ENCODE measurements around the gene C16orf46. TPM values are rescaled to one million over a fixed set of nuclear protein-coding genes. Genes with fewer than 3 reads are reported as not detected.

The C16orf46 gene
- total and polyA plus RNA-seq, 8 donors: 0.63 to 2.5 (median 1.6) TPM

DNA sequence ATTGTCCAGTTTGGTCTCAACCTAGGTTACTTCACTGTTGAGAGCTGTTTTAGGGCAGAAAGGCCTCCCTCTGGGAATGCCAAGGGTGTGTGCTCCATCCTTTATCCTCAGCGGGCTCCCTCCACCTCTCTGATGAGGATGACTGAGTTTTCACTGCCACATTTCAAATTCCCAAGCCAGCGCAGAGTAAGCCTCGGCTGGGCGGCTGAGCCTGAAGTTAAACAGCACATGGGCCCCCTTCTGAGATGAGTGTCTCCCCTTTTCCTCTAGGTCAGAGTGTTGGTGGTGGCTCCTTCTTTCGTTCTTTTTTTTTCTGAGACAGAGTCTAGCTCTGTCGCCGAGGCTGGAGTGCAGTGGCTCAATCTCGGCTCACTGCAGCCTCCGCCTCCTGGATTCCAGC, 24.7 kb upstream of the C16orf46 start:
- no peaks in the 10 kb centered on the region for H3K4me1 ChIP-seq
- no peaks in the 10 kb centered on the region for H3K27me3 ChIP-seq
- intact Hi-C loops (cut with DNase I): no loop called here
- no peak for DNase-seq
- TF ChIP-seq, protein P1, sequence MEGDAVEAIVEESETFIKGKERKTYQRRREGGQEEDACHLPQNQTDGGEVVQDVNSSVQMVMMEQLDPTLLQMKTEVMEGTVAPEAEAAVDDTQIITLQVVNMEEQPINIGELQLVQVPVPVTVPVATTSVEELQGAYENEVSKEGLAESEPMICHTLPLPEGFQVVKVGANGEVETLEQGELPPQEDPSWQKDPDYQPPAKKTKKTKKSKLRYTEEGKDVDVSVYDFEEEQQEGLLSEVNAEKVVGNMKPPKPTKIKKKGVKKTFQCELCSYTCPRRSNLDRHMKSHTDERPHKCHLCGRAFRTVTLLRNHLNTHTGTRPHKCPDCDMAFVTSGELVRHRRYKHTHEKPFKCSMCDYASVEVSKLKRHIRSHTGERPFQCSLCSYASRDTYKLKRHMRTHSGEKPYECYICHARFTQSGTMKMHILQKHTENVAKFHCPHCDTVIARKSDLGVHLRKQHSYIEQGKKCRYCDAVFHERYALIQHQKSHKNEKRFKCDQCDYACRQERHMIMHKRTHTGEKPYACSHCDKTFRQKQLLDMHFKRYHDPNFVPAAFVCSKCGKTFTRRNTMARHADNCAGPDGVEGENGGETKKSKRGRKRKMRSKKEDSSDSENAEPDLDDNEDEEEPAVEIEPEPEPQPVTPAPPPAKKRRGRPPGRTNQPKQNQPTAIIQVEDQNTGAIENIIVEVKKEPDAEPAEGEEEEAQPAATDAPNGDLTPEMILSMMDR (IDR thresholded peaks at IDR 0.05): no peak
- no peaks in the 10 kb centered on the region for H3K9me3 ChIP-seq
- H3K4me3 ChIP-seq: no peak overlapping the region
- ATAC-seq: no peak
- H3K27ac ChIP-seq: no peak overlapping the region
- no peaks in the 10 kb centered on the region for H3K36me3 ChIP-seq

DNA sequence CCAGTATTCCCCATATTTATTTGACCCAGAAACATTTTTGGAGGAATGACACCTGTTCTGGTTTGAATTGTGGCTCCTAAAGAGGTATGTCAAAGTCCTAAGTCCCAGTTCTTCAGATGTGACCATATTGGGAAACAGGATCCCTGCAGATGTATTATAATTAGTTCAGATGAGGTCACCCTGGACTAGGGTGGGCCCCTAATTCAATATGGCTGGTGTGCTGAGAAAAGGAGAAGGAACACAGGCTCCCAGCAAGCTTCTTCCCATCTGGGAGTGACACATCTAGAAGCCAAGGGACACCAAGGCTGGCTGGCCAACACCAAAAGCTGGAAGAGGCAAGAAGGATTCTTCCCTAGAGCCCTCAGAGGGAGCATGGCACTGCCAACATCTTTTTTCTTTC, 22.9 kb upstream of the C16orf46 start:
- TF ChIP-seq, protein P1 (IDR thresholded peaks at IDR 0.05): no peak
- Histone ChIP-seq H3K27me3 (no peaks in the 10 kb centered on the region), H3K4me1 (peaks cover 0 to 1% of the 10 kb centered on the region in 2 donors), H3K27ac (no peak overlapping the region), H3K4me3 (no peak overlapping the region), H3K36me3 (no peaks in the 10 kb centered on the region), H3K9me3 (no peaks in the 10 kb centered on the region)
- intact Hi-C loops (cut with DNase I): no loop called here
- DNase-seq (no peak), ATAC-seq (no peak)

DNA sequence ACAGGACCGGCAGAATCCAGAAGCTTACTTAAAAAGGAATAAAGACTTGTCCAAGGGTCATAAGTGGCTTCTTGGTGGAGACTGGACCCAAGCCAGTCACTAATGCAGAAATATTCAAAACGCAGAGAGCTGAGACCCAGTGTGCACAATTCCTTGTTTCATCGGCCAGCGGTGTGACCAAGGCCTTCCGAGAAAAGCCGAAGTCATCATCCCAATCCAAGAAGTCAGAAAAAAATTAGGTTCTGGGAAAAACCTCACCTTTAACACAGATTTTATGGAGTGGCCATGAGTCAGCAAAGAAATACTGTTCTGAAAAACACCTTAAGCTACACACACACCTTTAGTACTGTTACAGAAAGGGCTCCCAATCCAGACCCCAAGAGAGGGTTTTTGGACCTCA, 20.2 kb upstream of the C16orf46 start:
- Histone ChIP-seq H3K36me3 (no peaks in the 10 kb centered on the region), H3K4me1 (peaks cover 0 to 3% of the 10 kb centered on the region in 2 donors), H3K9me3 (no peaks in the 10 kb centered on the region), H3K27ac (no peak overlapping the region), H3K27me3 (no peaks in the 10 kb centered on the region), H3K4me3 (no peak overlapping the region)
- TF ChIP-seq, protein P1 (IDR thresholded peaks at IDR 0.05): no peak
- DNase-seq (no peak), ATAC-seq (no peak)
- intact Hi-C loops (cut with DNase I): no loop called here

DNA sequence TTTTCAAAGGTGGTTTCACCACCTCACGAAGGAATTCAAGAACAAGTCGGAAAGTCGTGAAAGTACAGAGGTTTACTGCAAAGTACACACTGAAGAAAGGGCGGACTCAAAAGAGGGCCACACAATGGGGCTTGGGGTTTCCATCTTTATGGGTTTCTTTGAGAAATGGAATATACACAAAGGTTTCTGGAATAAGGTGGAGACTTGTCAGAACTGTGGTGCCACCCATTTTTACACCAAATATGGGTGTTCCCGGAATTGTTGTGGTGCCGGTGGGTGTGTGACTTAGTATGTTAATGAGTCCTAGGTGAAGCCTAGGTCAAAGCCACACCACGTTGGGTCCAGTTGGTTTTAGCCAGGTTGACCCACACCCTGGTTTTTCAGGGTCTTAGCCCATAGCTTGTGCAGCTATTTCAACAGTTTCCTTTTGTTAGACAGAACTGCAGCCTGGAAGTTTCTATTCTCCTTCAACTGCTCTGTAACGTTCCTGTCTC, 19.7 kb upstream of the C16orf46 start:
- TF ChIP-seq, protein P1 (IDR thresholded peaks at IDR 0.05): no peak
- ATAC-seq (no peak), DNase-seq (no peak)
- H3K27ac ChIP-seq: peak overlapping the region in 1 of 2 donors; percentile 58
- H3K27me3 ChIP-seq: no peaks in the 10 kb centered on the region
- H3K36me3 ChIP-seq: no peaks in the 10 kb centered on the region
- intact Hi-C loops (cut with DNase I): no loop called here
- H3K9me3 ChIP-seq: no peaks in the 10 kb centered on the region
- peak overlapping the region; percentile 88 to 93 for H3K4me3 ChIP-seq
- H3K4me1 ChIP-seq: peaks cover 0 to 3% of the 10 kb centered on the region in 2 donors

DNA sequence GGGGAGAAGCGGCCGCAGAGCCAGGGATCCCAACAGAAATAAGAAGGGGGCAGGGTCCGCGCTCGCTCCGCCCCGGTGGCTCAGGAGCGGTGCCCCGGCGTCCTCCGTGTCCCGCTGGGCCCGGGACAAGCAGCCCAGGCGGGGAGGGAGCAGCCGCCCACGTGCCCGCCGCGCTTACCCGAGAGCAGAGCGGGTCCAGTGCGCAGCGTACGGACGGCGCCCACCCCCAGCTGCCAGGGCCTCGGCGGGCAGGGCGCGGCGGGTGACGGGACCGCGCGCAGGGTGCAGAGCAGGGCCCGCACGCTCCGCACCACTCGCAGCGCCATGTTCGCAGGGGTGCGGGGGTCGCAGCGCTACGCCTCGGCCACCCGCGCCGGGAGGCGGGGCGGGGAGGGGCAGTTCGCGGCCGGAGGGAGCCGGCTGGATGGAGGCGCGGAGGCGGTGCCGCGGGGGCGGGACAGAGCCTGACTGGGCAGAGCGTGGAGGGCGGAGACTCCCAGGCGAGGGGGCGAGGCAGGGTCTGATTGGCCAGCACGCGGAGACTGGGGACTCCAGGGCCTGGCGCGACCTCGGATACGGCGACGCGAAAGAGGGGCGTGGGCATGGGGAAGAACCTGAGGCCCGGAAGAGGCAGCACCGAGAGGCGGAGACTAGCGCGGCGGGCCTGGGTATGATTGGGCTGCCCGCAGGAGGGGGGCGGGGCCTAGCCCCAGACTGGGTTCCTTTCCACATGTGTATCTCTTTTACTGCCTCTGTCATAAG, 19.1 kb upstream of the C16orf46 start, which contains the start of gene GCSH:
TSS of gene GCSH (minus strand) at position 443 of the 762 bp plus-strand sequence. CDS start at position 326, 117 bp downstream.
- Histone ChIP-seq H3K27ac (peak within 1 kb of the TSS; percentile 70 to 80), H3K27me3 (no peaks in the 10 kb centered on the region), H3K9me3 (no peaks in the 10 kb centered on the region), H3K4me3 (peak within 1 kb of the TSS; percentile 88 to 93), H3K36me3 (no peaks in the 10 kb centered on the region), H3K4me1 (peaks cover 0 to 3% of the 10 kb centered on the region in 2 donors)
- intact Hi-C loops (cut with DNase I): no loop called here
- ATAC-seq (peak; percentile 99), DNase-seq (peak; percentile 96 to 100 (median 100))
- TF ChIP-seq, protein P1 (IDR thresholded peaks at IDR 0.05): no peak
